CMK (cell line): ENCODE data around the gene CKAP5.
A peak's percentile ranks its signal among the peaks of the same experiment; 100 is the strongest.
"Not testable (repeated sequence)": the region's sequence is repeated elsewhere in the genome, so short reads cannot be mapped to it uniquely, and the experiment has no call there.

ENCODE experiments used
- DNase-seq: peaks from one replicate; pipeline ENCODE4 v3.0.0-alpha.2; 2010; ENCODE audit warnings: low read depth

CKAP5 gene

GRCh38 chr11:46725338-46726205 is 120.5 kb downstream of the CKAP5 start:
- no peak for DNase-seq

- no peak for DNase-seq
Observed at GRCh38 chr11:46724088-46724487, 122.0 kb downstream of the CKAP5 start.

- no peak for DNase-seq
Observed at GRCh38 chr11:46723359-46723680, 122.8 kb downstream of the CKAP5 start.

GRCh38 chr11:46722566-46723358 is 123.3 kb downstream of the CKAP5 start:
- DNase-seq = no peak

- no peak for DNase-seq
Observed at GRCh38 chr11:46721286-46721685, 124.8 kb downstream of the CKAP5 start.

- no peak for DNase-seq
Observed at GRCh38 chr11:46719543-46720218, 126.4 kb downstream of the CKAP5 start.

GRCh38 chr11:46719048-46719542 is 127.0 kb downstream of the CKAP5 start, which contains the start of gene F2:
F2 (plus strand) TSS chr11:46719213; CDS start chr11:46719236, 23 bp downstream.
- no peak for DNase-seq

GRCh38 chr11:46718155-46719019 is 127.7 kb downstream of the CKAP5 start:
- no peak for DNase-seq

- DNase-seq = not testable (repeated sequence)
Observed at GRCh38 chr11:46717825-46718154, 128.3 kb downstream of the CKAP5 start.

- no peak for DNase-seq
Observed at GRCh38 chr11:46712874-46713576, 133.1 kb downstream of the CKAP5 start.

GRCh38 chr11:46711303-46711702 is 134.8 kb downstream of the CKAP5 start:
- DNase-seq = no peak

GRCh38 chr11:46710821-46711269 is 135.2 kb downstream of the CKAP5 start:
- no peak for DNase-seq

GRCh38 chr11:46709351-46709750 is 136.7 kb downstream of the CKAP5 start:
- DNase-seq = not testable (repeated sequence)

- DNase-seq = no peak
Observed at GRCh38 chr11:46706886-46707285, 139.2 kb downstream of the CKAP5 start.

GRCh38 chr11:46705070-46705688 is 140.9 kb downstream of the CKAP5 start:
- DNase-seq = no peak

GRCh38 chr11:46701078-46701654 is 144.9 kb downstream of the CKAP5 start:
- no peak for DNase-seq

- peak; percentile 91 for DNase-seq
Observed at GRCh38 chr11:46700241-46701077, 145.6 kb downstream of the CKAP5 start, which contains the start of the genes ARHGAP1 and ZNF408. ARHGAP1 (minus strand) TSS chr11:46700619; CDS start chr11:46696107, 4,512 bp downstream. ZNF408 (plus strand) TSS chr11:46701031; CDS start chr11:46701048, 17 bp downstream.

- no peak for DNase-seq
Observed at GRCh38 chr11:46698597-46698996, 147.5 kb downstream of the CKAP5 start.

- DNase-seq = no peak
Observed at GRCh38 chr11:46697723-46698122, 148.4 kb downstream of the CKAP5 start.
